Activated CD4-positive, alpha-beta T cell treated with anti-CD3 and anti-CD28 coated beads for 24 hours (primary cell): ENCODE measurements around the gene PLCH1.

Experiments
- DNase-seq, 2 donors: peaks; one replicate each; pipeline ENCODE4 v3.0.0-alpha.2; 2020; ENCODE audit warnings: low read depth in 2 of 2

PLCH1 gene

GRCh38 chr3:155481591-155481990, 263.3 kb downstream of the PLCH1 start:
- no peak for DNase-seq

- DNase-seq: no peak
These were observed 263.8 kb downstream of the PLCH1 start for GRCh38 chr3:155481089-155481488.

- DNase-seq: no peak
These were observed 279.2 kb downstream of the PLCH1 start for GRCh38 chr3:155465664-155466063.

GRCh38 chr3:155462672-155463071, 282.2 kb downstream of the PLCH1 start:
- DNase-seq: no peak

GRCh38 chr3:155457591-155457990, 287.3 kb downstream of the PLCH1 start:
- no peak for DNase-seq

GRCh38 chr3:155455765-155456164, 289.1 kb downstream of the PLCH1 start:
- no peak for DNase-seq

DNA sequence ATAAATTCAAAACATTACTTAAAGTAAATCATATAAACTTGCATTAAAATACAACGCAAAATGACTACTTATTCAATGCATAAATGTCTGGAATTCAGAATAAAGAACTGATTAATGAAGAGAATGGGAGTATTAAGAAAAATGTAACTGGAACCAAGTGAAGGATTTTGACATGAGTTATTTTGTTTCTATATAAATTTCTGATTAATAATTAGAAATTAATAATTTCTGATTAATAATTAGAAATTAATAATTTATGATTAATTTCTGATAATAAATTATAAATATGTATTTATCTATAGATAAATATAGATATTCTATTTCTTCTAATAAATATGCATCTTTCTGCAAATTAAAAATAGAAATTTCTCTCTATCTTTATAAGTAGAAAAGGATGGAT, 291.4 kb downstream of the PLCH1 start:
- DNase-seq: no peak

DNA sequence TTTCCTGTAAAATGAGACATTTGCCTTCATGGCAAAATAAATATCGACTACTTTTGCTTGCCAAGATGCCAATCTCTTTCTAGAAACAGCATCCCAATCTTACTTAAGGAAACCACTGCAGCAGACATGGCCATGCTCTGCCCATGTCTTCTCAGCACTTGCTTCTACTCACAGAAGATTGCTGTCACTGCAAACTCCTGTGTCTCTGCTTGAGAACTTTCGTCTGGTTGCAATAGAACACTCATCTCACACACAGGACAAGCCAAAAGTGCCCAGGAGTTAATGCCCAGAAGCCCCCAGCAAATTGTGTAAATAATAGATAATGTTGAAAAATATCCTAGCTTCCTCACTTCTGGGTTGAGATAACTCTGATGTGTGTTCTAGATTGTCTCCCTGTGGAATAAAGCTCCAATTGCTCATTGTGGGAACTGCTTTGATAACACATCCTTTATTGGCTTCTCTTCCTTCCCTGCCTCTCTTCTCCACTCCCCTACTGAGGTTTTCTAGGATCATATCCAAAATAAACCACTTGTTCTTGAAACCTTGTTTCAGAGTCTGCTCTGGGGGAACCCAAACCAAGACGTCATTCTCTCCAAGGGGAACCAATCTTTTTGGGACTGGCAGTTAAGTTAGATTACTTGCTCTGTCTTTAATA, 295.1 kb downstream of the PLCH1 start:
- no peak for DNase-seq

GRCh38 chr3:155448531-155448930, 296.3 kb downstream of the PLCH1 start:
- DNase-seq: no peak

- no peak for DNase-seq
These were observed 298.5 kb downstream of the PLCH1 start for GRCh38 chr3:155446366-155446765.

GRCh38 chr3:155444771-155445170, 300.1 kb downstream of the PLCH1 start:
- no peak for DNase-seq

GRCh38 chr3:155443815-155444214, 301.1 kb downstream of the PLCH1 start:
- DNase-seq: no peak

DNA sequence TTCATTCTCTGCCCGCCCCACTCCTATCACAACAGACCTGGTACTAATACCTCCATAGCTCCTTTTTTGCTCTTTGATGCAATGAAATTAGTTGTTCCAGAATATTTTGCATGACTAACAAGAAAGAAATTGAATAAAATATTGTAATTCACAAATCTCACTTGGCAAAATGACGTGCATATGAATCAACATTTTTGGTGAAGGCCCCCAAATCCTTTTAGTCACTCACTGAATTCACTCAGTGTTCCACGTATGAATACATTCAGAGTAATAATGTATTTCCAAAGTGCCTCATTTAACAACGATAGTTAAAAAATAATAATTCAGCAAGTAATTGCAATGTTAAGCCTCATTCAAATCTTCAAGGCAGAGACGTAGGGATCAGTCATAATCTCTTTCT, 302.8 kb downstream of the PLCH1 start:
- no peak for DNase-seq

GRCh38 chr3:155441506-155441905, 303.4 kb downstream of the PLCH1 start:
- no peak for DNase-seq

- DNase-seq: no peak
These were observed 303.8 kb downstream of the PLCH1 start for GRCh38 chr3:155441026-155441425.

DNA sequence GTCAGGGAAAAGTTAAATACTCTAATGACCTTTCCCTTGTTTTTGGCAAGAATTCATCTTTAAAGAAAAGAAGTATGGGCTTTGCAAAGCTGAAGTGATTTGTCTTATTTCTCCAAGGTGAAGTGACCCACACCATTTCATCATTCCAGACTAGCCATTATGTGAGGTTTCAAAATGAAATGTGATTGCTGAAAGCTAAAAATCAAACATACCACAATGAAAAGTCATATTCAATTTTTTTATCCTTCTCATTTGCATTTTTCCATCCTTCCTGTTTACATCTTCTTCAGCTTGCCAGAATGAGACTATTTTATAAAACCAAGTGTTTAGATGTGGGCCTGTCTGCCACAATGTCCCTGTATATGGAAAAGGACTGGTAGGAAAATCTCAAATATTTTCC, 309.1 kb downstream of the PLCH1 start:
- no peak for DNase-seq

DNA sequence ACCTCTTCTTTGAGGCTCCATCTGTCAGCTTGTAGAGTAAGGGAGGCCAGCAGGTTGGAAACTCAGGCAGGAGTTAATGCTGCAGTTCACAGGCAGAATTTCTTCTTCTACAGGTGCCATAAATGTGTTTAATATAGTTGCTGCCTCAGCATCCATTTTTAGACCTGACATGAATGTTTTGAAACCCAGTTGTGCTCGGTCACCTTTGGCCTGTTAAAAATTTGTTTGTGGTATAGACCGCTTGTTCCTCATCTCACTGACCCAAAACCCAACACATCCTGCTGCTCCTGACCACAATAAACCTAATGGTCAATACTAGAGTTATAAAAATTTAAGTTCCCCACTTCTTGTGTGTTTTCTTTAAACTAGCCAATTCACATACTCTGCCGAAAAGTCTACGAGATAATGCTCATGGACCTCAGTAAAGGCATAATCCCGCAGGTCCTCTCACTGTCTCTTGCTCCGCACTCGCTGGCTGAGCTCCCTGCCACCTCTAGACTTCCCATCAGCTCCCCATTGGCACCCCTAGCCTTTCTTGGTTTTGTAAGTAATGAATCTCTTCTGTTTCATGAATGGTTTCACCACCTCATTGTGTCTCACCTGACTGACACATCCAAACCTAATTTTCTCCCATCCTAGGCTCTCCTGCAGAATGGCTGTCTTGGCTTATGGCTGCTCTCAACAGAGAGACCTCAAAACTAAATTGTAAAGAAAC, 312.9 kb downstream of the PLCH1 start:
- DNase-seq: no peak

- no peak for DNase-seq
These were observed 316.3 kb downstream of the PLCH1 start for GRCh38 chr3:155428563-155428962.

DNA sequence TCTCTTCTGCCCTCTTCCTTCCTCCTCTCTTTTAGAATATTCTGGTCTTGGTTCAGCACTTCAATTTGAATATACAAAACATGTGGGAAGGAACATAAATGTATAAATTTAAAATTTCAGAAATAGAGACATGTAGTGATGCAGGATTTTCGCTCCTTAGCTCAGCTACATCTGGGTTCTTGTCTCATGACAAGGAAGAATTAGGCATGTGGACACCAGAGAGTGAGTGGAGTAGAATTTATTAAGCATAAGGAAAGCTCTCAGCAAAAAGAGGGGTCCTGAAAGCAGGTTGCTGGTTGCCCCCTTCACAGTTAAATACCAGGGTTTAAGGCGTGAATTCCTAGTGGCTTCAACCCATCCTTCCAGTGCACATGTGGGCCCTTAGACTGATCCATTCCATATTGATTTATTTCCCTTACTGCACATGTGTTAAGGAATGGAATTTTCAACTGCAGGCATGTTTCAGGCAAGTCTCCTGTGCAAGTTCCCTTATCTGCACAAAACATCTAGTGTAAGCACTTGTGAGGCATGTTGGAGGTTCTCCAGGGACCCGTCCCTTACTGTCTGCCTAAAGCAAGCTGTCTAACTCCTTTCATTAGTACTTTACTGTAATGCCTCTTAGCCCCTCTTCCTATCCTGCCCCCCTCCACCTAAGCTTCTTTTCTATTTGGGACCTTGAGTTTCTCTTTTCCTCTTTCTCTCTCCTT, 318.2 kb downstream of the PLCH1 start:
- DNase-seq: no peak

DNA sequence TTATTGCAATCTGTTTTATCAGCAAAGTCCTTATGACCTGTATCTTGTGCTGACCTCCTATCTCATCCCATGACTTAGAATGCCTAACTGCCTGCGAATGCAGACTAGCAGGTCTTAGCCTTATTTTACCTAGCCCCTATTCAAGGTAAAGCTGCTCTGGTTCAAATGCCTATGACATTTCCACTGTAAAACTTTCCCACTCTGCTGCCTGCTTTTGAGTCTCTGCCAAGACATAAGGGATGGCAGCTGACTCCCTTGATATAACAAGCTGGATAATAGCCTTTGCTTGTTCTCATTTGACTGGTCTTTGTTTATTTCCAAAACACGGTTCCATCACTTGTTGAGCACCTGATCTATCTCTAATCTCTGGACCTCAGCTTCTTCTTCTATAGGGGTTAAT, 319.5 kb downstream of the PLCH1 start:
- no peak for DNase-seq

DNA sequence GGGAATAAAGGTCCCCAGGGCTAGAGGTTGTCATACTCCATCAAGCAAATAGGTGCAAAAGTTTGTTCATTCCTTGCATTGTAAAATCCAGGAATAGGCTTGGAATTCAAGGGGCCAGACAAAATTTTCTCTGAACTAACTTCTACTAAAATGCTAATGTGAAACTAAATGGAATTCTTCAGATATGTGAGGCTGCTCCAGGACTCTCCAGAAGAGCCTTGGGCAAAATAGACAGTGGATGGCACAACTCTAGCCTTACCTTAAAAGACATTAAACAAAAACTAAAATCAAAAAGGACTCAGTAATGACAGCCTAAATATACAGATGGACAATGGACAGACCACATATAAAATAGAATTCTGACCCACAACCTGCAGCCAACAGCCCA, 320.6 kb downstream of the PLCH1 start:
- DNase-seq: no peak

DNA sequence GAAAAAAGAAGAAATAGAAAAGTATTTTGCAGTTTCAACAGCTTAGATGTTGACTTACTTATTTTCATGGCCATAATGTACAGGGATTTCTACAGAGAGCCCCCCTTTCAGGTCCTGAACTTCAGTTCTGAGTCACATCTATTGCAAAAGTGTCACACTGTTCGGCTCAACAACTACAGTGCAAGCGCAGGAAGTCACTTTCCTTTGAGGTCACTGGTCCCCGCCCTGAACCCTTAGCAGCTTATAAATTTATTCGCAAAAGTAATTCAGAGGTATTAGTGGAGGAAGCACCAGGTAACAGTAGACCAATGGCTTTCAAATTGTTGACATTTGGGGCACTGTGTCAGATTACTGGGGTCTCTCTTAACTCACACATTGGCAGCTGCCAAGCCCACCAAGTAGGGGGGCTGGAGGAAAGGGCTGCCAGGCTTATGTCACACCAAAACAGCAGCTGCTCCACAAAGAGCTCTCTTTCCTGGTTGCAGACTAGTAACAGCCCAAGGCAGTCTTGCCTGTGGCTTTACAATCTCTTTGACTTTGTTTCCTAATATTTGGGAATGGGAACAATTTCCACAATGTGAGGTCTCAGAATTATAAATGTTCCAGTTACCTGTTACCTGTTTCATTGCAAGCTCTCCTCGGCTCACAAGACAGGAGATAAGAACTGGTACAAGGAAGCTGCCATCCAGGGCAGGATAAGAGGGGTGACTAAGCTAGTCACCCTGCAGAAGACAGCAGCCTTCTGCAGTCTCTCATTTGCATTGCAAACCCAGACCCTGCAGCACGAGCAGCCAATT, 321.1 kb downstream of the PLCH1 start:
- DNase-seq: no peak
